Neural crest cell (in vitro differentiated cells): ENCODE measurements around the gene WDR86. TPM values are rescaled to one million over a fixed set of nuclear protein-coding genes. Genes with fewer than 3 reads are reported as not detected.

Experiments
- DNase-seq: peaks from one replicate; pipeline ENCODE4 v3.0.0; 2021; ENCODE audit warnings: low read depth, mixed read lengths, low spot score
- H3K27ac Mint-ChIP-seq: one replicate; pipeline ENCODE4 v1.8.0; 2021; ENCODE audit warnings: mild to moderate bottlenecking, mixed read lengths; ENCODE audit not compliant: unreplicated experiment
- H3K27me3 Mint-ChIP-seq: 2 replicates; pipeline ENCODE4 v1.8.0; 2021; ENCODE audit warnings: low read depth, mild to moderate bottlenecking, mixed read lengths
- H3K36me3 Mint-ChIP-seq: 2 replicates; pipeline ENCODE4 v1.8.0; 2021; ENCODE audit warnings: low read depth, mild to moderate bottlenecking, mixed read lengths
- H3K4me1 Mint-ChIP-seq: 2 replicates; pipeline ENCODE4 v1.8.0; 2021; ENCODE audit warnings: mixed read lengths
- H3K4me3 Mint-ChIP-seq: one replicate; pipeline ENCODE4 v1.8.0; 2021; ENCODE audit warnings: mild to moderate bottlenecking, mixed read lengths
- H3K9me3 Mint-ChIP-seq: 2 replicates; pipeline ENCODE4 v1.8.0; 2021; ENCODE audit warnings: mixed read lengths
- total RNA-seq: library from RNA; stranded (reverse); gene quantifications from 2 replicates; pipeline ENCODE4 v1.2.1, GENCODE V29; 2021
- TF ChIP-seq, protein P1 (sequence below): fragments of 200-600 bp; sonication (generic); conservative IDR thresholded peaks from 2 replicates; pipeline ENCODE4 v1.5.0; 2021; ENCODE audit warnings: antibody characterized with exemption, mild to moderate bottlenecking

Gene WDR86
- total RNA-seq, 1 donor from 2014 or later = 29.8 TPM

DNA sequence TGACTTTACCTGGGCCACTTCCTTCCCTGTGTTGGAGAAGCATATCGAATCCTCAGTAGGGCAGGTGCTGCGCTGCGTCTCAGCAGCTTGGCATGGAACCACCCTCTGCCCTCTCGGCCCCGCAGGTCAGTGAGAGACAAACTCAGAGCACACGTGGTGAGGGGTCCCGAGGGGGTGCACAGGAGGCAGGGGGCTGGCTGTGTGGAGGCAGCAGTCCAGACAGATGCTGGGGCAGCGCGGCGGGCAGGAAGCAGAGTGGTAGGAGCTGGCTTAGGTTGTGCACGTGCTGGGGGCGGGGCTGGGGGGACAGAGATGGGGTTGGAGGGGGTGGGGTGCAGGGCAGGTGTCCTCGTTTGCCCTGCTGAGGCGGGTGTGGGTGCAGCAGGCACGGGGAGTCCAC is 35.1 kb downstream of the WDR86 start:
- TF ChIP-seq, protein P1, sequence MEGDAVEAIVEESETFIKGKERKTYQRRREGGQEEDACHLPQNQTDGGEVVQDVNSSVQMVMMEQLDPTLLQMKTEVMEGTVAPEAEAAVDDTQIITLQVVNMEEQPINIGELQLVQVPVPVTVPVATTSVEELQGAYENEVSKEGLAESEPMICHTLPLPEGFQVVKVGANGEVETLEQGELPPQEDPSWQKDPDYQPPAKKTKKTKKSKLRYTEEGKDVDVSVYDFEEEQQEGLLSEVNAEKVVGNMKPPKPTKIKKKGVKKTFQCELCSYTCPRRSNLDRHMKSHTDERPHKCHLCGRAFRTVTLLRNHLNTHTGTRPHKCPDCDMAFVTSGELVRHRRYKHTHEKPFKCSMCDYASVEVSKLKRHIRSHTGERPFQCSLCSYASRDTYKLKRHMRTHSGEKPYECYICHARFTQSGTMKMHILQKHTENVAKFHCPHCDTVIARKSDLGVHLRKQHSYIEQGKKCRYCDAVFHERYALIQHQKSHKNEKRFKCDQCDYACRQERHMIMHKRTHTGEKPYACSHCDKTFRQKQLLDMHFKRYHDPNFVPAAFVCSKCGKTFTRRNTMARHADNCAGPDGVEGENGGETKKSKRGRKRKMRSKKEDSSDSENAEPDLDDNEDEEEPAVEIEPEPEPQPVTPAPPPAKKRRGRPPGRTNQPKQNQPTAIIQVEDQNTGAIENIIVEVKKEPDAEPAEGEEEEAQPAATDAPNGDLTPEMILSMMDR = no peak
- Mint-ChIP-seq H3K9me3 (no peaks in the 10 kb centered on the region), H3K36me3 (peaks cover 4% of the 10 kb centered on the region), H3K27ac (no peak overlapping the region), H3K4me1 (peaks cover 4% of the 10 kb centered on the region), H3K27me3 (peaks cover 9% of the 10 kb centered on the region), H3K4me3 (no peak overlapping the region)
- DNase-seq = no peak

DNA sequence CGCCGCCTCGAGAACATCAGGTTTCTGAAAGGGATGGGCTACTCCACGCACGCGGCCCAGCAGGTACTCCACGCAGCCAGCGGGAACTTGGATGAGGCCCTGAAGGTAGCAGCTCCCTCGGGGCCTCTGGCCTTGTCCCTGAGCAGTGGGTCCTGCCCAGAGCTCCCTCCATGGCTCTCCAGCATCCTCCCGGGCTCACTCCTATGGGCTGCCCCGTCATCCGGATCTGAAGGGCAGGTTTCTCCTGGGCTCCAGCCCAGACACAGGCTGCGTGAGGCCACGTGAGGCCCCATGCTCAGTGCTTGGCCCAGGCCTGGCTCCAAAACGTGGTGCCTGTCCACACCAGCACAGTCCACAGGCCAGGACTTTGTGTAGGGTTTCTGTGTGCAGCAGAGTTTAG is 35.7 kb downstream of the WDR86 start:
- peaks cover 4% of the 10 kb centered on the region for H3K36me3 Mint-ChIP-seq

DNA sequence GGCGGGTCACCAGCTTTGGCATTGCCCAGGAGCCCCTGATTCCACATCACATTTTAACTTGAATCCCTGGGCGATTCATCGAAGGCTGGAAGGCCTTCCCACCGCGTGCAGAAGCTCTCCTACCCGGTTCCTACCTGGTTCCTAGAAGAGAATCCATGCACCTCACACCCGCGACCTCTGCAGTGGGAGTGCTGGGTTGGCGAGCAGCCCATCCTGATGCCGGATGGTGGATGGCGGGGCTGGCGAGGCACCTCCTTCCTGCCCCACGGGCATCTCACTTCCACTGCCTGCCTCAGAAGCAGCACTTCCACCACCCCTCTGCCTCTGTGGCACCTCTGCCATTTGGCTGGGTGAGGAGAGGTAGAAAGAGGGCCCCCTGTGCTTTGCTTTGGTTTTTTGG is 36.2 kb downstream of the WDR86 start:
- Mint-ChIP-seq H3K27me3 (peaks cover 4% of the 10 kb centered on the region), H3K27ac (no peak overlapping the region), H3K36me3 (peaks cover 4% of the 10 kb centered on the region), H3K4me1 (peaks cover 4% of the 10 kb centered on the region), H3K9me3 (no peaks in the 10 kb centered on the region), H3K4me3 (no peak overlapping the region)
- TF ChIP-seq, protein P1 = no peak
- no peak for DNase-seq

More for the DNA sequence above, 35.7 kb downstream of the WDR86 start:
- Mint-ChIP-seq H3K4me1 (peaks cover 4% of the 10 kb centered on the region), H3K4me3 (no peak overlapping the region), H3K27me3 (peaks cover 4% of the 10 kb centered on the region), H3K9me3 (no peaks in the 10 kb centered on the region), H3K27ac (no peak overlapping the region)
- TF ChIP-seq, protein P1 = no peak
- DNase-seq = no peak

DNA sequence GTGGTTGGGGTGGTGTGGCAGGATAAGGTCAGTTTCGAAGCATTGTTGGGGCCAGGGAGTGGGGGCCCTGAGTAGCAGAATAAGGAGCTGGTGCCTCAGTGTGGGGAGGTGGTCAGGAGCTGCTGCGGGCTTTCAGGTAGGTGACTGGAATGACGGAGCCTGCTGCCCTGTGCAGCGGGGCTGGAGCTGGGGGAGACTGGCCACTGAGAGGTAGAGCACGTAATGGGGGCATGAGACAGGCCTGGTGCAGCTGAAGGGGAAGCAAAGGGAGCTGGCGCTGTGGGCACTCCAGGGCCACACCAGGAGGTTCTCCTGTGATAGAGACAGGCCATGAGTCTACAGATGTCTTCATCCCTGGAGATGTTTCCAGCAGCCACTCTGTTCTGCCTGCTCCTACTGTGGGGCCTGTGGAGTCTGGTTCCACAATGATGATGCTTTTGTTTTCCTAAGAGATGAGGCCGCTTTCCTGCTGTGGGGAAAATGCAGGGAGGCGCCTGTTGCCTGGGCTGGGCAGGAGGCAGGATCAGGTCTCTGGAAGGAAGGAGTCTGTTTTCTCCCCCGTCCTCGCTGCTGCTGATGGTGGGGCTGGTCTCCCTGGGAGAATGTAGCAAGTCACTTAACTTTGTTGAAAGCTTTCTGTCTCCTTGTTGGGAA is 37.1 kb downstream of the WDR86 start:
- TF ChIP-seq, protein P1 = no peak
- no peak for DNase-seq
- H3K9me3 Mint-ChIP-seq = no peaks in the 10 kb centered on the region
- peaks cover 4% of the 10 kb centered on the region for H3K4me1 Mint-ChIP-seq
- no peak overlapping the region for H3K4me3 Mint-ChIP-seq
- H3K36me3 Mint-ChIP-seq = no peaks in the 10 kb centered on the region
- no peaks in the 10 kb centered on the region for H3K27me3 Mint-ChIP-seq
- H3K27ac Mint-ChIP-seq = no peak overlapping the region

DNA sequence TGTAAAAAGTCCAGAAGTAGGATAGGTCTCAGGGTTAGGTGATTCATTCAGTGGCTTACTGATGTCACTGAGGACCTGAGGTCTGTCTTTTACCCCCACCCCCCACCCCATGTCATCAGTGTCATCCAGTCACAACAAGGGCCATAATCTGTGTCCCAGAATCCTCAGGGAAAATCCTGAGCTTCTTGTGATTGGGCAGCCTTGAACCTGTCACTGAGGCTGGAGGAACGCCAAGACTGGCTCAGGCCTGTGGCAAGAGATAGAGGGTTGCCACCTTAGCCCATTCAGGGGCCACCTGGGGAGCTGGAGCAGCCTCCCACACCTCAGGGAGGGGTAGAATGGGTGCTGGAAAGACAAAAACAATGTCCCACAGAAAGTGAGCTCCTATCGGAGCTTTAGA is 38.6 kb downstream of the WDR86 start:
- TF ChIP-seq, protein P1 = no peak
- H3K27me3 Mint-ChIP-seq = no peaks in the 10 kb centered on the region
- H3K4me3 Mint-ChIP-seq = no peak overlapping the region
- no peaks in the 10 kb centered on the region for H3K36me3 Mint-ChIP-seq
- DNase-seq = no peak
- no peak overlapping the region for H3K27ac Mint-ChIP-seq
- H3K9me3 Mint-ChIP-seq = no peaks in the 10 kb centered on the region
- H3K4me1 Mint-ChIP-seq = peaks cover 4% of the 10 kb centered on the region
